ENCODE data around the gene ZNF438. TPM values are rescaled to one million over a fixed set of nuclear protein-coding genes. Genes with fewer than 3 reads are reported as not detected.

ZNF438 gene
- total RNA-seq, 1 donor from 2014 or later = 3.2 TPM

- DNase-seq = no peak
- Mint-ChIP-seq H3K4me1 (no peaks in the 10 kb centered on the region), H3K36me3 (ENCODE audit: low read depth) (no peaks in the 10 kb centered on the region), H3K9me3 (peaks cover 6% of the 10 kb centered on the region), H3K27ac (no peak overlapping the region), H3K27me3 (peaks cover 2% of the 10 kb centered on the region), H3K4me3 (no peak overlapping the region)
- intact Hi-C loops (cut with micrococcal nuclease) = no loop called here
Observed at GRCh38 chr10:30883751-30884150, 147.9 kb downstream of the ZNF438 start.

GRCh38 chr10:30883116-30883515 lies 148.5 kb downstream of the ZNF438 start:
- Mint-ChIP-seq H3K36me3 (ENCODE audit: low read depth) (no peaks in the 10 kb centered on the region), H3K27me3 (peaks cover 2% of the 10 kb centered on the region), H3K4me1 (no peaks in the 10 kb centered on the region), H3K4me3 (no peak overlapping the region), H3K9me3 (peaks cover 6% of the 10 kb centered on the region), H3K27ac (no peak overlapping the region)
- no peak for DNase-seq
- intact Hi-C loops (cut with micrococcal nuclease) = no loop called here

GRCh38 chr10:30882281-30882680 lies 149.4 kb downstream of the ZNF438 start:
- intact Hi-C loops (cut with micrococcal nuclease) = no loop called here
- H3K4me1 Mint-ChIP-seq = no peaks in the 10 kb centered on the region
- no peak overlapping the region for H3K4me3 Mint-ChIP-seq
- H3K27ac Mint-ChIP-seq = no peak overlapping the region
- peaks cover 2% of the 10 kb centered on the region for H3K27me3 Mint-ChIP-seq
- no peak for DNase-seq
- H3K9me3 Mint-ChIP-seq = peaks cover 6% of the 10 kb centered on the region
- H3K36me3 Mint-ChIP-seq (ENCODE audit: low read depth) = no peaks in the 10 kb centered on the region

DNA sequence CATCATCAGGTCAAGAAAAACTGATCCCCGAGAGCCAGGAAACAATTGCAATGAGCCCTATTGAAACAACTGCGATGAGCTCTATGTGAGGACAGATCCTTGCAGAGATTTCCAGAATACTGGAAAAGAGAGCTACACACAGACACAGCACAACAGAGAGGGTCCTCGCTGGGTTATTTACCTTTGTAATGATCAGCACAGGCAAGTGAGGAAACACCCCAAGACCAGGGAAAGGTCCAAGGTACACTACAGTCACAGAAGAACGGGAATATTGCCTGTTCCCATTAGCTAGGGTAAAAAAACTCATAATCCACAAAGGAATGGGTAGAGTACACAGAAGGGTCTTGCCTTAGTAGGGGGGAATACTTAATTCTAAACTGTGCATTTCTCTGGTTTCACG lies 152.7 kb downstream of the ZNF438 start:
- Mint-ChIP-seq H3K9me3 (peaks cover 6% of the 10 kb centered on the region), H3K27ac (no peak overlapping the region), H3K4me1 (no peaks in the 10 kb centered on the region), H3K4me3 (no peak overlapping the region), H3K36me3 (ENCODE audit: low read depth) (no peaks in the 10 kb centered on the region), H3K27me3 (peaks cover 2% of the 10 kb centered on the region)
- DNase-seq = no peak
- intact Hi-C loops (cut with micrococcal nuclease) = no loop called here

GRCh38 chr10:30877111-30877510 lies 154.6 kb downstream of the ZNF438 start:
- no peak overlapping the region for H3K27ac Mint-ChIP-seq
- H3K27me3 Mint-ChIP-seq = peaks cover 2% of the 10 kb centered on the region
- DNase-seq = no peak
- H3K36me3 Mint-ChIP-seq (ENCODE audit: low read depth) = no peaks in the 10 kb centered on the region
- intact Hi-C loops (cut with micrococcal nuclease) = no loop called here
- peaks cover 6% of the 10 kb centered on the region for H3K9me3 Mint-ChIP-seq
- H3K4me3 Mint-ChIP-seq = no peak overlapping the region
- H3K4me1 Mint-ChIP-seq = peaks cover 1% of the 10 kb centered on the region

GRCh38 chr10:30873411-30873810 lies 158.3 kb downstream of the ZNF438 start:
- Mint-ChIP-seq H3K9me3 (no peaks in the 10 kb centered on the region), H3K27me3 (no peaks in the 10 kb centered on the region)

GRCh38 chr10:30870896-30871295 lies 160.8 kb downstream of the ZNF438 start:
- no peak for DNase-seq
- intact Hi-C loops (cut with micrococcal nuclease) = no loop called here

More at GRCh38 chr10:30873411-30873810, 158.3 kb downstream of the ZNF438 start:
- no peak overlapping the region for H3K27ac Mint-ChIP-seq
- intact Hi-C loops (cut with micrococcal nuclease) = no loop called here
- H3K4me1 Mint-ChIP-seq = peaks cover 1% of the 10 kb centered on the region
- no peaks in the 10 kb centered on the region for H3K36me3 Mint-ChIP-seq (ENCODE audit: low read depth)
- no peak overlapping the region for H3K4me3 Mint-ChIP-seq
- DNase-seq = no peak

DNA sequence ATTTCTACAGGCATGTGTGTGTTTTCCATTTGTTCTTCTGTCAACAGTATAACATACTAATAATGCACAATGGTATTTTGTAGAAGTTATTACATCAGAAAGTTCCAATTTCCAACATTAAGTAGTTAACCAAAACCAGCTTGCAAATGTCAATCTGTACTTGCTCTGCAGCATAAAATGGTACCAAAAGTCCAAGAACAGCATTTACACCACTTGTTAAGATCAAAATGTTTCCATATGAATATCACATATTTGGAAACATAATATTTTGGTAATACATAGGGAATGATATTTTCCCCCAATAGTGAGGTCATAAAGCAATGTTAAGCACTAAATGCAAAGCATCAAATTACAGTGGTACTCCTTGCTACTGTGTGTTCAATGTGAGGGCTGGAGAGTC lies 162.1 kb downstream of the ZNF438 start:
- H3K27me3 Mint-ChIP-seq = no peaks in the 10 kb centered on the region
- no peaks in the 10 kb centered on the region for H3K9me3 Mint-ChIP-seq
- no peaks in the 10 kb centered on the region for H3K36me3 Mint-ChIP-seq (ENCODE audit: low read depth)
- no peak overlapping the region for H3K4me3 Mint-ChIP-seq
- intact Hi-C loops (cut with micrococcal nuclease) = no loop called here
- no peak overlapping the region for H3K27ac Mint-ChIP-seq
- peaks cover 1% of the 10 kb centered on the region for H3K4me1 Mint-ChIP-seq
- DNase-seq = no peak

More at GRCh38 chr10:30870896-30871295, 160.8 kb downstream of the ZNF438 start:
- H3K27me3 Mint-ChIP-seq = no peaks in the 10 kb centered on the region
- peaks cover 1% of the 10 kb centered on the region for H3K4me1 Mint-ChIP-seq
- no peaks in the 10 kb centered on the region for H3K36me3 Mint-ChIP-seq (ENCODE audit: low read depth)
- no peaks in the 10 kb centered on the region for H3K9me3 Mint-ChIP-seq
- no peak overlapping the region for H3K4me3 Mint-ChIP-seq
- H3K27ac Mint-ChIP-seq = no peak overlapping the region

DNA sequence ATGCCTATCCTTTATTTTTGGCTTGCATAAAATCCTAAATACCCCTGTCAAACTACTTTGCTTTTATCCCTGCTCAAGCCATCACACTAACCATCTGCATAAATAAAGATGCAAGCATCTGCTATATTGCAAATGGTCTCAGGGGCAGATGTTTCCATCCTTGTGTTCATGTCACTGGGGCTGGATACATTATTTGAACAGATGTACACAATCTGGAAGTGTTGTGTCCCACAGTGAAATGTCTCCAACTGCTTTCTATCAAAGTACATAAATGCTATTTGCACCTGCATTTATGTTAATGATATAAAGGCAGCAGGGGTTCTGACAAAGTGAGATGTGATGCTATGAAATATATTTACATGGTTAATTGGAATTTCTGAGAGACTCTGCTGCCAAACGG lies 163.1 kb downstream of the ZNF438 start:
- H3K9me3 Mint-ChIP-seq = no peaks in the 10 kb centered on the region
- H3K27ac Mint-ChIP-seq = no peak overlapping the region
- H3K4me3 Mint-ChIP-seq = no peak overlapping the region
- intact Hi-C loops (cut with micrococcal nuclease) = no loop called here
- H3K36me3 Mint-ChIP-seq (ENCODE audit: low read depth) = no peaks in the 10 kb centered on the region
- no peak for DNase-seq
- no peaks in the 10 kb centered on the region for H3K27me3 Mint-ChIP-seq
- H3K4me1 Mint-ChIP-seq = peaks cover 1% of the 10 kb centered on the region

- DNase-seq = no peak
- H3K9me3 Mint-ChIP-seq = no peaks in the 10 kb centered on the region
- no peak overlapping the region for H3K27ac Mint-ChIP-seq
- no peaks in the 10 kb centered on the region for H3K27me3 Mint-ChIP-seq
- no peak overlapping the region for H3K4me3 Mint-ChIP-seq
- no peaks in the 10 kb centered on the region for H3K36me3 Mint-ChIP-seq (ENCODE audit: low read depth)
- H3K4me1 Mint-ChIP-seq = no peaks in the 10 kb centered on the region
- intact Hi-C loops (cut with micrococcal nuclease) = no loop called here
Observed at GRCh38 chr10:30866896-30867295, 164.8 kb downstream of the ZNF438 start.

GRCh38 chr10:30865141-30865926 lies 166.3 kb downstream of the ZNF438 start:
- H3K27me3 Mint-ChIP-seq = no peaks in the 10 kb centered on the region
- no peak overlapping the region for H3K27ac Mint-ChIP-seq

GRCh38 chr10:30863516-30864210 lies 168.0 kb downstream of the ZNF438 start:
- Mint-ChIP-seq H3K27ac (peak overlapping the region; percentile 14), H3K27me3 (no peaks in the 10 kb centered on the region)

More at GRCh38 chr10:30865141-30865926, 166.3 kb downstream of the ZNF438 start:
- DNase-seq = no peak
- no peaks in the 10 kb centered on the region for H3K36me3 Mint-ChIP-seq (ENCODE audit: low read depth)
- intact Hi-C loops (cut with micrococcal nuclease) = no loop called here
- H3K4me3 Mint-ChIP-seq = no peak overlapping the region
- no peaks in the 10 kb centered on the region for H3K9me3 Mint-ChIP-seq
- H3K4me1 Mint-ChIP-seq = no peaks in the 10 kb centered on the region

DNA sequence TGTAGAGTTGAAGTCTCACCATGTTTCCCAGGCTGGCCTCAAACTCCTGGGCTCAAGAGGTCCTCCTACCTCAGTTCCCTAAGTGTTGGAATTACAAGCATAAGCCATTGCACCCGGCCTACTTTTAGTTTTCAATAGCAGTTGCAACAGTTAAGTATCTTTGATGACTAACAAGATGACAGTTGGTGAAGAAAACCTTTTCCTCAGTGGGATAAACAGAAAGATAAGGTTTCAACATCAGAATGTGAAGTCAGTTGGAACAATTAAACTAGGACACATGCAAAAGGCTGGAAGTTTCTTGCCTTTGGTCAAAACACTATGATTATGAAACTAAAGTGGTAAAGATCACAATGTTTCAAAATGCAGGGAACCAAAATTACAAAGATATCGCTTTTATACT lies 169.2 kb downstream of the ZNF438 start:
- intact Hi-C loops (cut with micrococcal nuclease) = no loop called here
- no peaks in the 10 kb centered on the region for H3K27me3 Mint-ChIP-seq
- no peak overlapping the region for H3K27ac Mint-ChIP-seq
- DNase-seq = peak; percentile 28
- no peaks in the 10 kb centered on the region for H3K36me3 Mint-ChIP-seq (ENCODE audit: low read depth)
- no peaks in the 10 kb centered on the region for H3K9me3 Mint-ChIP-seq
- no peaks in the 10 kb centered on the region for H3K4me1 Mint-ChIP-seq
- H3K4me3 Mint-ChIP-seq = no peak overlapping the region

More at GRCh38 chr10:30863516-30864210, 168.0 kb downstream of the ZNF438 start:
- Mint-ChIP-seq H3K4me3 (no peak overlapping the region), H3K36me3 (ENCODE audit: low read depth) (no peaks in the 10 kb centered on the region), H3K4me1 (no peaks in the 10 kb centered on the region), H3K9me3 (no peaks in the 10 kb centered on the region)
- intact Hi-C loops (cut with micrococcal nuclease) = no loop called here
- DNase-seq = peak; percentile 37

DNA sequence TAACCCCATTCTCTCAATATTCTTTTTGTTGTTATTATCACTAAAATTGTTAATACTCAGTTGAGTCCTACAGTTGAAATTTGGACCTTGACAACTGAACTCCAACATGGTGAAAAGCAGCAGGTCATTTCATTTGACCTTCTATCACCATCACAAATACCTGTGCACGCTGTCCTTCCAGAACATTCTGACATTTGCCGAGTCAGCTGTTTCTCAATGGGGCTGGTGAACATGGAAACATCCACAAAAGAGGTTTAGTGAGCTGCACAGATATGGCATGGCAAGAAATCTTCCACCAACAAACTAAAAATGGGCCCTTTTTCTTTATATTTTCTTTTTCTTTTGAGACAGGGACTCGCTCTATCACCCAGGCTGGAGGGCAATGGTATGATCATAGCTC lies 169.7 kb downstream of the ZNF438 start:
- Mint-ChIP-seq H3K9me3 (no peaks in the 10 kb centered on the region), H3K27ac (no peak overlapping the region), H3K27me3 (no peaks in the 10 kb centered on the region), H3K36me3 (ENCODE audit: low read depth) (no peaks in the 10 kb centered on the region), H3K4me3 (no peak overlapping the region), H3K4me1 (no peaks in the 10 kb centered on the region)
- intact Hi-C loops (cut with micrococcal nuclease) = no loop called here
- DNase-seq = peak; percentile 45
